Activated T-helper 2 cell treated with anti-CD3 and anti-CD28 coated beads, Interferon-gamma antibody, Interleukin-2, Interleukin-4, amounts not matched to agents 10 μg/mL and 5 μg/mL and 100 μg/mL, durations not matched to agents 14 hours and 24 hours and 36 hours (primary cell): ENCODE data around the gene RAB11FIP2. TPM values are rescaled to one million over a fixed set of nuclear protein-coding genes. Genes with fewer than 3 reads are reported as not detected.
"Not testable (repeated sequence)": the region's sequence is repeated elsewhere in the genome, so short reads cannot be mapped to it uniquely, and the experiment has no call there.

Experiments used
- DNase-seq: peaks from one replicate; pipeline ENCODE4 v3.0.0; 2021; ENCODE audit warnings: low spot score
- H3K27ac Mint-ChIP-seq: one replicate; pipeline ENCODE4 v1.8.0; 2021; ENCODE audit warnings: mixed read lengths
- H3K27me3 Mint-ChIP-seq: one replicate; pipeline ENCODE4 v1.8.0; 2021; ENCODE audit warnings: low read depth, mixed read lengths
- H3K36me3 Mint-ChIP-seq: one replicate; pipeline ENCODE4 v1.8.0; 2021; ENCODE audit warnings: low read depth, mixed read lengths
- H3K4me1 Mint-ChIP-seq: one replicate; pipeline ENCODE4 v1.8.0; 2021; ENCODE audit warnings: low read depth, mixed read lengths
- H3K4me3 Mint-ChIP-seq: one replicate; pipeline ENCODE4 v1.8.0; 2021; ENCODE audit warnings: low read depth, mild to moderate bottlenecking, moderate library complexity, mixed read lengths
- H3K9me3 Mint-ChIP-seq: one replicate; pipeline ENCODE4 v1.8.0; 2021; ENCODE audit warnings: mixed read lengths
- intact Hi-C: fragments of 100-400 bp; cut with micrococcal nuclease; formaldehyde crosslinking; loops from one replicate; pipeline ENCODE4 v1.15.1; 2023
- total RNA-seq: library from RNA; stranded (reverse); gene quantifications from 2 replicates; pipeline ENCODE4 v1.2.3, GENCODE V29; 2022

RAB11FIP2 gene, protein sequence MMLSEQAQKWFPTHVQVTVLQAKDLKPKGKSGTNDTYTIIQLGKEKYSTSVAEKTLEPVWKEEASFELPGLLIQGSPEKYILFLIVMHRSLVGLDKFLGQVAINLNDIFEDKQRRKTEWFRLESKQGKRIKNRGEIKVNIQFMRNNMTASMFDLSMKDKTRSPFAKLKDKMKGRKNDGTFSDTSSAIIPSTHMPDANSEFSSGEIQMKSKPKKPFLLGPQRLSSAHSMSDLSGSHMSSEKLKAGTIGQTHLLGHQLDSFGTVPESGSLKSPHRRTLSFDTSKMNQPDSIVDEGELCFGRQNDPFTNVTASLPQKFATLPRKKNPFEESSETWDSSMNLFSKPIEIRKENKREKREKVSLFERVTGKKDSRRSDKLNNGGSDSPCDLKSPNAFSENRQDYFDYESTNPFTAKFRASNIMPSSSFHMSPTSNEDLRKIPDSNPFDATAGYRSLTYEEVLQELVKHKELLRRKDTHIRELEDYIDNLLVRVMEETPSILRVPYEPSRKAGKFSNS
- total RNA-seq = 11.2 and 13.8 TPM in 2 replicates

DNA sequence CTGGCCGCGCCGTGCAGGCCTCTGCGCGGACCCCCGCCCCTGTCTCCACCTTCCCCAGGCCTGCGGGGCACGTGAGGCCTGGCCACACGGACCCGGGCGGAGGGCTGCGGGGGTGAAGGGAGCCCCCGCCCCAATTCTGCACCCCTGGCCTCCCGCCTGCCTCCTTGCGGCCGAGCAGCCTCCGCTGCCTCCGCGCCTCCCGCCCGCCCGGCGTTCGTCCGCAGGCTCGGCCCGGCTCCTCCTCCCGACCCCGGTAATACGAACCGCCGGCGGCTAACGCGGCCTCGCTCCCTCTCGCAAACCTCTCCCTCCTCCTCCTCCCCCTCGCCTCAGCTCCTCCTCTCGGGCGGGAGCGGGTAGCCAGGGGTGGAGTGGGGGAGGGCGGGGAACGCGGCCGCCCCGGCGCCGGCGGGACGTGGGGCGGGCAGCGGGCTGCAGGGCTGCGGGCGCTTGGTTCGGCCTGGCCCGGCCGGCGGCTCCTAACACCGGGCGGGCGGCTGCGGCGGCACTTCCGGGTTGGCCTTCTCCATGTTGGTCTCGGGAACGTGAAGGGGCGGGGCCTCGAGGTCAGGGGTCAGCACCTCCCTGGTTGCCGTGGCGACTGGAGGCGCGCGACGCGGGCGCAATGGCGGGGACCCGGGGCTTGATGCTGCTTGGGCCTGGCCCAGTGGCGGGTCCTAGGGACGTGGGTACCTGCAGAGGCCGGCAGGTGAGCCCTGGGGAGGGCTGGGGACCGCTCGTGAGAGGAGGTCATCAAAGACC, at the start of gene RAB11FIP2:
RAB11FIP2 (minus strand) TSS at position 547 of the 762 bp plus-strand sequence. CDS start 778 bp downstream, outside the sequence.
- peak; percentile 92 for DNase-seq
- Mint-ChIP-seq H3K27ac (peak within 1 kb of the TSS; percentile 76), H3K36me3 (peaks cover 3% of the 10 kb centered on the region), H3K4me3 (peak within 1 kb of the TSS; percentile 91), H3K4me1 (peaks cover 23% of the 10 kb centered on the region), H3K9me3 (no peaks in the 10 kb centered on the region), H3K27me3 (peaks cover 11% of the 10 kb centered on the region)
- intact Hi-C loops = loop anchor here (2.0 to 10.0 kb wide), 3 partner anchors 298 to 672 kb away; partner anchors contain the start of genes FAM204A and PDZD8

DNA sequence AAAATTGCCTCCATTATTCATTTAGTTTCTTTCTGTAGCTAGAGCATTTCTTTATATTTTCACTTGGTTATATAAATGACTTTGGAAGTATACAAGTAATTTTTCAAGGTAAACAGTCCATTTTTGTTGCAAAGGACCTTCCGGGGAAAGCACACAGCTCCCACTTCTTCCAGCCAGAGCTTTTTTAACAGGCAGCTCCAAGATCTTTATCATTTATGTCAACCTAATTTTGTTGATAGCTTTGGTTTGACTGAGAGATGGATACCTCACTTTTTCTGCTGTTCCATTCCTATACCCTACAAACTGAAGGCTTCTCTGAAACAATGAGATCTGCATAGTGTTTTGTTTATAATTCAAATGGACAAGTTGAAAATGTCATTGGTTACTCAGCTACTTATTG, 49.3 kb upstream of the RAB11FIP2 start:
- Mint-ChIP-seq H3K27ac (no peak overlapping the region), H3K4me1 (no peaks in the 10 kb centered on the region), H3K9me3 (no peaks in the 10 kb centered on the region), H3K36me3 (no peaks in the 10 kb centered on the region), H3K27me3 (peaks cover 2% of the 10 kb centered on the region), H3K4me3 (no peak overlapping the region)
- intact Hi-C loops = no loop called here
- DNase-seq = no peak

DNA sequence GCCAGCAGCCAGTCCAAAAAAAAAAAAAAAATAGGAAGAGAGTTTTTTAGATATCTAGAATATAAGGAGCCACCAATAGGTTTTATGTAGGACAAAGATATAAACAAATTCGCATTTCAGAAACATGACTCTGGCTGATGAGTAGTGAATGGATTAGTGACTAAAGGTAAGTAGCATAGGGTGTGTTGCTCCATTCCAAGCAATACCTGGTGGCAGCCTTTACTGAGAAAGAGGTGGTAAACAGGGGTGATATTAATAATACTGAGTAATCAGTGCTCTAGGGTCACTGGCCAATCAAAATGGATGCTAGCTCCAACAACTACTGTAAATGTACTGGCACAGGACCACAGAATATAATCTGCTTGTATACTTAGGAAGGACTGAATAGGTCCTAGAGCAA, 45.5 kb upstream of the RAB11FIP2 start:
- Mint-ChIP-seq H3K4me3 (no peak overlapping the region), H3K9me3 (no peaks in the 10 kb centered on the region), H3K27me3 (peaks cover 2% of the 10 kb centered on the region), H3K4me1 (no peaks in the 10 kb centered on the region), H3K36me3 (no peaks in the 10 kb centered on the region), H3K27ac (no peak overlapping the region)
- DNase-seq = no peak
- intact Hi-C loops = no loop called here

DNA sequence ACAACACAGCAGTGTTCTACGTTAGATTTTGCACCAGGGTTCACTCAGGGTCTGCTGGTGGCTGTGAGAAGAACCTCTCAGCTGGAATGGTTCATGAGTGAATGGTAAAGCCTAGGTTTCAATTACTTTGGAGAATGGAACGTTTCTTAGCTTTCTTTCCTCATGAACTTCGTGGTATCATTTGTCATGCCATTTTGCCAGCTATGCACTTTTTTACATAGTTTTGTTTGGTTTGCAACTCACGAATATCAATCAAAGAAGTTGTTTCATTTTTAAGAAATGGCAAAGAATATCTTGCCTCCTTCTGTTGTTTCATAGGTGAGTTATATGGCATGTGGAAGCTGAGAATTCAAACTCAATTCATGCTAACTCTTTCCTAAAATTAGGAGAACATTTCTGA, 34.1 kb upstream of the RAB11FIP2 start:
- Mint-ChIP-seq H3K4me1 (no peaks in the 10 kb centered on the region), H3K9me3 (no peaks in the 10 kb centered on the region), H3K27me3 (no peaks in the 10 kb centered on the region), H3K27ac (no peak overlapping the region), H3K4me3 (no peak overlapping the region), H3K36me3 (no peaks in the 10 kb centered on the region)
- no peak for DNase-seq
- intact Hi-C loops = no loop called here

DNA sequence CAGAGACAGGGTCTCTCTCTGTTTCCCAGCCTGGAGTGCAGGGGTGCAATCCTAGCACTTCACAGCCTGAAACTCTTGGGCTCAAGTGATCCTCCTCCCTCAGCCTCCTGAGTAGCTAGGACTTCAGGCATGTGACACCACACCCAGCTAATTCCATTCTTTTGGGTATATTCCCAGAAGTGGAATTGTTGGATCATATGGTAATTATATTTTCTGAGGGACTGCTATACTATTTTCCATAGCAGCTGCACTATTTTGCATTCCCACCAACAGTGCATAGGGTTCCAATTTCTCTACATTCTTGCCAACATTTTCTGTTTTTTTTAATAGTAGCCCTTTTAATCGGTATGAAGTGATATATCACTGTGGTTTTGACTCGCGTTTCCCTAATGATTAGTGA, 30.0 kb upstream of the RAB11FIP2 start:
- Mint-ChIP-seq H3K4me1 (no peaks in the 10 kb centered on the region), H3K9me3 (no peaks in the 10 kb centered on the region), H3K4me3 (no peak overlapping the region), H3K27me3 (peaks cover 3% of the 10 kb centered on the region), H3K27ac (no peak overlapping the region), H3K36me3 (no peaks in the 10 kb centered on the region)
- intact Hi-C loops = no loop called here
- no peak for DNase-seq

DNA sequence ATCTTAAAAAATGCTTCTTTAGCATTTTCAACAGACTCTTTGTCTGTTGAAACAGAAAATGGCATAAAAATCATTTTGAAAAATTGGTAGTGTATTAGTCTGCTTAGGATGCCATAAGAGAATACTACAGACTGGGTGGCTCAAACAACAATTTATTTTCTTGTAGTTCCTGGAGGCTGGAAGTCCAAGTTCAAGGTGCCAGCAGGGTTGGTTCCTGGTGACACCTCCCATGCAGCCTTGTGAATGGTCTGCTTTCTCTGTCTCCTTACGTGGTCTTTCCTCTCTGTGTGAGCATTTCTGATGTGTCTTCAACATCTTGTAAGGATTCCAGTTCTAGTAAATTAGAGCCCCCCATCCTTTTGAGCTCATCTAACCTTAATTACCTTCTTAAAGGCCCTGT, 26.1 kb upstream of the RAB11FIP2 start:
- no peak for DNase-seq
- Mint-ChIP-seq H3K4me3 (no peak overlapping the region), H3K9me3 (no peaks in the 10 kb centered on the region), H3K36me3 (no peaks in the 10 kb centered on the region), H3K27ac (no peak overlapping the region), H3K4me1 (no peaks in the 10 kb centered on the region), H3K27me3 (peaks cover 8% of the 10 kb centered on the region)
- intact Hi-C loops = no loop called here

DNA sequence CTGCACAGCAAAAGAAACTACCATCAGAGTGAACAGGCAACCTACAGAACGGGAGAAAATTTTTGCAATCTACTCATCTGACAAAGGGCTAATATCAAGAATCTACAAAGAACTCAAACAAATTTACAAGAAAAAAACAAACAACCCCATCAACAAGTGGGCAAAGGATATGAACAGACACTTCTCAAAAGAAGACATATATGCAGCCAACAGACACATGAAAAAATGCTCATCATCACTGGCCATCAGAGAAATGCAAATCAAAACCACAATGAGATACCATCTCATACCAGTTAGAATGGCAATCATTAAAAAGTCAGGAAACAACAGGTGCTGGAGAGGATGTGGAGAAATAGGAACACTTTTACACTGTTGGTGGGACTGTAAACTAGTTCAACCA, 20.6 kb upstream of the RAB11FIP2 start:
- intact Hi-C loops, H3K4me3 Mint-ChIP-seq, DNase-seq, H3K9me3 Mint-ChIP-seq, H3K36me3 Mint-ChIP-seq, H3K27ac Mint-ChIP-seq, H3K4me1 Mint-ChIP-seq: not testable (repeated sequence)
- H3K27me3 Mint-ChIP-seq = peaks cover 16% of the 10 kb centered on the region

DNA sequence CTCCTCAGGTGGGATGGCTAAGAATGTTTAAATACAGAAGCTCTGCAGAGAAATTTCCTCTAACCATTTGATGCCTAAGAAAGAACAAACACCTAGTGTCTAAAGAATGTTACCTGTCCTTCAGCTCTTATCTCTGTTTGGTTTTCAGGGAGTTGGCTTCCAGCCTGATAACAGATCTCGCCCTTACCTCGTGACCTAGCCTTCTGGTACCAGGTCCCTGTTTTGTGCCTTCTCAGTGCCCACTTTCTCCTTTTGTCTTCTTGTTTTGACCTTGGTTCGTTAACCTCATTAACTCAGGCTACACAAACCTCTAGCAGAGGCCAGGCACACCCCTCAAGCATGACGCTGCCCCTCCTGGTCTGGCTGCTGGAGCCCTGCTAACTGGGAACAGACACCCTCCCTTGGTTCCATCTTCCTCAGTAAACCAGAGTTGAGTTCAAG, 16.1 kb upstream of the RAB11FIP2 start:
- Mint-ChIP-seq H3K4me1 (no peaks in the 10 kb centered on the region), H3K27me3 (peaks cover 22% of the 10 kb centered on the region), H3K27ac (no peak overlapping the region), H3K4me3 (no peak overlapping the region), H3K36me3 (no peaks in the 10 kb centered on the region), H3K9me3 (no peaks in the 10 kb centered on the region)
- intact Hi-C loops = no loop called here
- no peak for DNase-seq

DNA sequence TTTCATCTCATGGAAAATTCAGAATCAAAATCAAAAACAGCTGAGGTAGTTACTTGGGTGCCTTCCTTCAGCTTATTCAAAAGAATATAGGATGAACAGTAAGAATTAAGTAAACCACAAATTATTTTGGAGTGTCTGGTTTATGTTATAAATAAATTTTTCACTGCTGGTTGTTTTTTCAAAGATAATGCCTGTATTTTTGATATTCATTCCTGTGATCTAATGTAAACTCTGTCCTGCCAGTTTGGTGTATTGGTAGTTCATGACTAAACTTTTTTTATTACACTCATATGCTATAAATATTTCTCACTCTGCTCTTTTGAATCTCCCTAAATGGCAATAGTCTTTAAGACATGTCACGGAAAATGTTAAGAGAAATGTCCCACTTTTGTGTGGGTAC, 11.6 kb upstream of the RAB11FIP2 start:
- intact Hi-C loops = no loop called here
- Mint-ChIP-seq H3K36me3 (no peaks in the 10 kb centered on the region), H3K9me3 (no peaks in the 10 kb centered on the region), H3K4me3 (no peak overlapping the region), H3K4me1 (no peaks in the 10 kb centered on the region), H3K27ac (no peak overlapping the region), H3K27me3 (peaks cover 25% of the 10 kb centered on the region)
- no peak for DNase-seq

DNA sequence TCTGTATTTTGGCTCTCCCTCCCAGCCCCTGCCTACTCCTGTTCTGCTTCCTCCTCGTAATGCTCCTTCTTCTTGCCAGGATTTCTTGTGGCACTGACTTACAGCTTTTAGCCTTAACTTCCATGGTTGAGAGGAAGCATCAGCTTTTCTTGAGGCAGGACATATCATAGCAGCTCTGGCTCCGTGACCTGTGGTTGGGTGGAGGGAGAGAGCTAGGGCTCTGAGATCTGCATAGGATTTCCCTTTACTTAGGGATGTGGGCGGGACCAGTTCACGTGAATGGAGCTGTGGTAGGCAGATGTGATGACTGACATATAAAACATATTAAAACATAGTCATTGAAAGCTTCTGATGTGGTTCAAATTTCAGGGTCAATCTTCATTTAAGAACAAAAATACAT, 10.6 kb upstream of the RAB11FIP2 start:
- Mint-ChIP-seq H3K27me3 (peaks cover 23% of the 10 kb centered on the region), H3K4me1 (no peaks in the 10 kb centered on the region), H3K36me3 (no peaks in the 10 kb centered on the region), H3K9me3 (no peaks in the 10 kb centered on the region), H3K4me3 (no peak overlapping the region), H3K27ac (no peak overlapping the region)
- DNase-seq = no peak
- intact Hi-C loops = no loop called here

DNA sequence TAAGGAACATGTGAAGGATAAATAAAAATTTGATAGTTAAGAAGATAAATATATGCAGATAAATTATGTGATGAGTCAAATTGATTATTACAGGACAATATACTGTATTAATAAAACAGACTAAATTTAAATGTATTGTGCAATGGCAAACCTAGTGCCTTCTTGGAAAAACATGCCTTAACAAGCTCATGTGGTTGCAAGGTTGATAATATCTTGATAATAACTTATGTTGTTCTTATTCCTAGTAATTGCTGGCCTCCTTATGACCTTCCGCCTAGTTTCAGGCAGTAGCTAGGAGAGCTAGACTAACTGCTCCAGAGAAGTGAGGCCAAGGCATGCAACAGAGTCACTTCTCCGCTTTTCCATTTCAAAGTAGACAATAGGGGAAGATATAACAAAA, 7.6 kb upstream of the RAB11FIP2 start:
- Mint-ChIP-seq H3K36me3 (no peaks in the 10 kb centered on the region), H3K27me3 (peaks cover 30% of the 10 kb centered on the region), H3K4me1 (no peaks in the 10 kb centered on the region), H3K27ac (no peak overlapping the region), H3K9me3 (no peaks in the 10 kb centered on the region), H3K4me3 (no peak overlapping the region)
- intact Hi-C loops = no loop called here
- no peak for DNase-seq

DNA sequence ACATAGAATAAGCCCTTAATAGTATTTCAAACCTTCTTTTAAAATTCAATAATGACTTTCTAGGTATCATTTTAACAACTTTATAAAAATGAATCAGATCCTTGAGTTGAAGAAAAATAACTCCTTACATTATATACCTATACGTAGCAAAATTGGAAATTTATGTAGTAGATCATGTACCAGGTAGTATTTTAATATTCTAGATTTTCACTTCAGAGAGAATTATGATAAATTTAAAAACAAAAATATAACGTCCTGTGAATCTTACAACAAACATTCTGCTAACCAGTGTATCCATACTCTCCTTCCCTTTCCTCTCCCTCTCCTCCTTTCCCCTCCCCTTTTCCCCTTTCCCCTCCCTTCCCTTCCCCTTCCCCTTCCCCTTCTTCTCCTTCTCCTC, 6.1 kb upstream of the RAB11FIP2 start:
- Mint-ChIP-seq H3K9me3 (no peaks in the 10 kb centered on the region), H3K27me3 (peaks cover 27% of the 10 kb centered on the region), H3K36me3 (no peaks in the 10 kb centered on the region), H3K27ac (no peak overlapping the region), H3K4me1 (no peaks in the 10 kb centered on the region), H3K4me3 (no peak overlapping the region)
- intact Hi-C loops = no loop called here
- no peak for DNase-seq

DNA sequence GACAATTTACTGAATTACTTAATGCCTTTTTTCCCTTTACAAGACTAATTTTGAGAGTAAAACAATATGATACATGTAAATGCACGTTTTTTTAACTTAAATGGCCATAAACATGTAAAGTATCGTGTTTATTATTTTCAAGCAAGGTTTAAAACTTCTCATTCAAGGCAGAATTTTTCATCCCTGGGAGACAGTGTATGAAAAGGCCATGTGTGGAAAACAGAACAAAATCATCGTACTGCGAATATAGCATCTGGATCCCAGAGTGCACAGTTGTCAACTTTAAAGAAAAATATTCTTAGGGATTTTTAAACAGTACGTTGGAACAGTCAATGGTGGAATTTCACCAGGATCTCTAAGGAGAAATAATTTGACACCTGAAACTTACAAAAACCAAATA, 1.1 kb upstream of the RAB11FIP2 start:
- intact Hi-C loops = loop anchor here (2.0 to 10.0 kb wide), 3 partner anchors 297 to 673 kb away; partner anchors contain the start of genes FAM204A and PDZD8
- H3K4me1 Mint-ChIP-seq = peaks cover 20% of the 10 kb centered on the region
- no peak overlapping the region for H3K27ac Mint-ChIP-seq
- H3K4me3 Mint-ChIP-seq = peak overlapping the region; percentile 75
- no peaks in the 10 kb centered on the region for H3K9me3 Mint-ChIP-seq
- peaks cover 3% of the 10 kb centered on the region for H3K36me3 Mint-ChIP-seq
- DNase-seq = no peak
- H3K27me3 Mint-ChIP-seq = peaks cover 18% of the 10 kb centered on the region
